MCF 10A (cell line): Measurements from ENCODE around the gene MTRFR. TPM values are rescaled to one million over a fixed set of nuclear protein-coding genes. Genes with fewer than 3 reads are reported as not detected.
"Not testable (repeated sequence)": the region's sequence is repeated elsewhere in the genome, so short reads cannot be mapped to it uniquely, and the experiment has no call there.

ENCODE experiments used
- BruUV-seq: library from RNA; stranded (reverse); fragments of 400-500 nt; replicated peaks from 2 replicates; lab custom pipeline; 2021; lab: Mats Ljungman, UMichigan
- CTCF ChIA-PET: fragments of 300-600 bp; sonication (Branson Sonifier 250); formaldehyde crosslinking; extraction: SDS; loops from one replicate; lab custom pipeline; 2021; ENCODE audit warnings: antibody characterized with exemption, inconsistent platforms; lab: Yijun Ruan, JAX
- POLR2A ChIA-PET: fragments of 300-600, 350-650 bp; sonication (Branson Sonifier 250); formaldehyde crosslinking; extraction: SDS; loops from one replicate; lab custom pipeline; 2020; ENCODE audit warnings: antibody characterized with exemption, inconsistent platforms; lab: Yijun Ruan, JAX
- DNase-seq: peaks from one replicate; pipeline ENCODE4 v3.0.0-alpha.2; 2018; ENCODE audit not compliant: unreplicated experiment
- H3K27ac Mint-ChIP-seq: one replicate; pipeline ENCODE4 v1.8.0; 2022; ENCODE audit warnings: mild to moderate bottlenecking, low read depth, mixed read lengths; ENCODE audit not compliant: unreplicated experiment
- H3K27me3 Mint-ChIP-seq: one replicate; pipeline ENCODE4 v1.8.0; 2022; ENCODE audit warnings: mixed read lengths; ENCODE audit not compliant: insufficient read depth, unreplicated experiment
- H3K36me3 Mint-ChIP-seq: one replicate; pipeline ENCODE4 v1.8.0; 2022; ENCODE audit warnings: mild to moderate bottlenecking, moderate library complexity, mixed read lengths; ENCODE audit not compliant: insufficient read depth, unreplicated experiment
- H3K4me1 Mint-ChIP-seq: one replicate; pipeline ENCODE4 v1.8.0; 2022; ENCODE audit warnings: mixed read lengths; ENCODE audit not compliant: insufficient read depth, unreplicated experiment
- H3K4me3 Mint-ChIP-seq: one replicate; pipeline ENCODE4 v1.8.0; 2022; ENCODE audit warnings: mild to moderate bottlenecking, moderate library complexity, mixed read lengths; ENCODE audit not compliant: unreplicated experiment
- H3K9me3 Mint-ChIP-seq: one replicate; pipeline ENCODE4 v1.8.0; 2022; ENCODE audit warnings: mixed read lengths; ENCODE audit not compliant: unreplicated experiment
- CTCF ChIP-seq: fragments of 200-600 bp; IDR thresholded peaks from one replicate; pipeline ENCODE4 v1.8.0; 2022; ENCODE audit warnings: antibody characterized with exemption, mild to moderate bottlenecking; ENCODE audit not compliant: unreplicated experiment
- intact Hi-C: fragments of 100-400 bp; cut with micrococcal nuclease; formaldehyde crosslinking; loops from 2 replicates; pipeline ENCODE4 v1.14.1; 2022
- total RNA-seq: library from RNA; stranded (reverse); gene quantifications from 2 replicates; pipeline ENCODE4 v1.2.3, GENCODE V29; 2022

Gene MTRFR
- total RNA-seq, 1 experiment from 2014 or later = 26.5 TPM

- H3K4me3 Mint-ChIP-seq = peak overlapping the region; percentile 62
- no peaks in the 10 kb centered on the region for H3K27me3 Mint-ChIP-seq
- intact Hi-C loops = no loop called here
- peak; percentile 95 for DNase-seq
- H3K4me1 Mint-ChIP-seq = peaks cover 24% of the 10 kb centered on the region
- TF ChIP-seq CTCF = no peak
- no peaks in the 10 kb centered on the region for H3K9me3 Mint-ChIP-seq
- BruUV-seq = no TSS peak
- ChIA-PET POLR2A (interaction anchor here (0.6 to 5.9 kb wide), 7 partner anchors 9 to 1438 kb away, joined by 3 to 79 read pairs (median 6); partner anchors contain the start of genes MPHOSPH9, MTRFR and OGFOD2), CTCF (interaction anchor here (0.6 to 1.9 kb wide), 7 partner anchors 9 to 287 kb away, joined by 3 to 10 read pairs (median 3); partner anchors contain the start of genes MPHOSPH9 and MTRFR)
- H3K27ac Mint-ChIP-seq = peak overlapping the region; percentile 96
- H3K36me3 Mint-ChIP-seq = peaks cover 56% of the 10 kb centered on the region
Observed at GRCh38 chr12:123250471-123251383, 17.5 kb downstream of the MTRFR start.

GRCh38 chr12:123251403-123252076 is 18.3 kb downstream of the MTRFR start:
- Mint-ChIP-seq H3K36me3 (peaks cover 57% of the 10 kb centered on the region), H3K4me3 (peak overlapping the region; percentile 62), H3K4me1 (peaks cover 23% of the 10 kb centered on the region), H3K27ac (peak overlapping the region; percentile 96), H3K27me3 (no peaks in the 10 kb centered on the region), H3K9me3 (no peaks in the 10 kb centered on the region)
- no peak for TF ChIP-seq CTCF
- TSS peak; percentile 14 for BruUV-seq
- no peak for DNase-seq
- ChIA-PET CTCF (interaction anchor here (0.5 to 1.9 kb wide), 9 partner anchors 9 to 282 kb away, joined by 3 to 10 read pairs (median 3); partner anchors contain the start of gene MPHOSPH9), POLR2A (interaction anchor here (0.5 to 5.9 kb wide), 8 partner anchors 9 to 382 kb away, joined by 3 to 79 read pairs (median 6); partner anchors contain the start of genes DDX55, MPHOSPH9, MTRFR and OGFOD2)
- intact Hi-C loops = no loop called here

DNA sequence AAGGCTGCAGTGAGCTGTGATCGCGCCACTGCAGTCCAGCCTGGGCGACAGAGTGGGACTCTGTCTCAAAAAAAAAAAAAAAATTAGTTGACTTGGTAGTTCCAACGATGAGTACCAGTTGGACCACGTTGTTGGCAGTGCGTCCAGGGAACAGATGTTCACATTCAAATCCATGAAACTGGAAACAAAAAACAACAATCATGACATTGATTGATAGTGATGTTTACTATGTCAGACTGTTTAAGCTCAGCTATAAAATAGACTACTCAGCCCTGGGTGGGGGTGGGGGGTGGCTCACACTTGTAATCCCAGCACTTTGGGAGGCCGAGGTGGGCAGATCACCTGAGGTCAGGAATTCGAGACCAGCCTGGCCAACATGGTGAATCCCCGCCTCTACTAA is 19.1 kb downstream of the MTRFR start:
- Mint-ChIP-seq H3K36me3 (peaks cover 65% of the 10 kb centered on the region), H3K4me1 (peaks cover 23% of the 10 kb centered on the region)
- H3K27ac Mint-ChIP-seq, H3K27me3 Mint-ChIP-seq, DNase-seq, H3K4me3 Mint-ChIP-seq, intact Hi-C loops, H3K9me3 Mint-ChIP-seq, BruUV-seq: not testable (repeated sequence)
- POLR2A ChIA-PET = interaction anchor here (0.5 to 5.9 kb wide), 6 partner anchors 13 to 350 kb away, joined by 3 to 79 read pairs (median 7); partner anchors contain the start of genes DDX55, MPHOSPH9, MTRFR and TMED2
- CTCF ChIA-PET = interaction anchor here (0.9 to 2.1 kb wide), 4 partner anchors 13 to 209 kb away, joined by 3 to 10 read pairs (median 4); no protein-coding TSS in a partner anchor

GRCh38 chr12:123253641-123254459 is 20.6 kb downstream of the MTRFR start:
- peaks cover 23% of the 10 kb centered on the region for H3K4me1 Mint-ChIP-seq
- peaks cover 78% of the 10 kb centered on the region for H3K36me3 Mint-ChIP-seq
- peak overlapping the region; percentile 12 for H3K27ac Mint-ChIP-seq
- H3K9me3 Mint-ChIP-seq = no peaks in the 10 kb centered on the region
- no peak overlapping the region for H3K4me3 Mint-ChIP-seq
- no peak for DNase-seq
- BruUV-seq = no TSS peak
- TF ChIP-seq CTCF = no peak
- no peaks in the 10 kb centered on the region for H3K27me3 Mint-ChIP-seq
- POLR2A ChIA-PET = interaction anchor here (0.6 to 1.6 kb wide), 3 partner anchors 20 to 1379 kb away, joined by 3 to 10 read pairs (median 3); partner anchors contain the start of genes MPHOSPH9 and MTRFR
- CTCF ChIA-PET = interaction anchor here (2.1 kb wide), 1 partner anchor 16 kb away, joined by 5 read pairs; no protein-coding TSS in a partner anchor
- intact Hi-C loops = no loop called here
